ENCODE data around the gene UFM1.

DNA sequence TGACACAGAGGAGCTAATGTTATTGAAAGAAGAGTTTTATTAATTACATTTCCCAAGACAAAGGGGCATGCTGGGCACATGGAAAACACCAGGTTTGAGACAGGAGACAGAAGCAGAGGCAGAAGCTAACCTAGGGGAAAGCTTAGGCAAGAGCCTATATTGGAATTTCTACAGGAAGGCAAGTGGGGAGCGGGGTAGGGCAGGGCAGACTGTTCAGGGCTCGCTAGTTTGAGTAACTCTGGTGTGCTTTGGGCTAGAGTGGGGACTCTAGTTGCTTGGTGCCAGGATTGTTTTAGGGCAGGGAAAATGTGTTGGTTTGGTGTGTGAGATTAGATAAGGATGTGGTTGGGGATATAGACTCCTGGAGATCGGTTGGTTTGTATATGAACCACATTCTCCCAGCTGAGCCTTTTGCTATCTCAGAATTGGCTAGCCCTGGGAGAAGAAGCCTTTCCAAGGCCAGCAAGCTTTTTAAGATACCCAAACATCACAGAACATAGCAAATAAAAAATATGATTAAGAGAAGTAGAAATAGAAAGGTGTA is 8.4 kb upstream of the UFM1 start:
- TF ChIP-seq, protein P1, sequence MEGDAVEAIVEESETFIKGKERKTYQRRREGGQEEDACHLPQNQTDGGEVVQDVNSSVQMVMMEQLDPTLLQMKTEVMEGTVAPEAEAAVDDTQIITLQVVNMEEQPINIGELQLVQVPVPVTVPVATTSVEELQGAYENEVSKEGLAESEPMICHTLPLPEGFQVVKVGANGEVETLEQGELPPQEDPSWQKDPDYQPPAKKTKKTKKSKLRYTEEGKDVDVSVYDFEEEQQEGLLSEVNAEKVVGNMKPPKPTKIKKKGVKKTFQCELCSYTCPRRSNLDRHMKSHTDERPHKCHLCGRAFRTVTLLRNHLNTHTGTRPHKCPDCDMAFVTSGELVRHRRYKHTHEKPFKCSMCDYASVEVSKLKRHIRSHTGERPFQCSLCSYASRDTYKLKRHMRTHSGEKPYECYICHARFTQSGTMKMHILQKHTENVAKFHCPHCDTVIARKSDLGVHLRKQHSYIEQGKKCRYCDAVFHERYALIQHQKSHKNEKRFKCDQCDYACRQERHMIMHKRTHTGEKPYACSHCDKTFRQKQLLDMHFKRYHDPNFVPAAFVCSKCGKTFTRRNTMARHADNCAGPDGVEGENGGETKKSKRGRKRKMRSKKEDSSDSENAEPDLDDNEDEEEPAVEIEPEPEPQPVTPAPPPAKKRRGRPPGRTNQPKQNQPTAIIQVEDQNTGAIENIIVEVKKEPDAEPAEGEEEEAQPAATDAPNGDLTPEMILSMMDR (IDR thresholded peaks at IDR 0.05; ENCODE audit: low read length), result no peak
- TF ChIP-seq EZH2 (IDR thresholded peaks at IDR 0.05; ENCODE audit: borderline replicate concordance, low read length), result no peak

All from OCI-LY1 (cell line).